GM21825 (cell line): ENCODE measurements around the gene ASCC1.
"Not testable (repeated sequence)": the region's sequence is repeated elsewhere in the genome, so short reads cannot be mapped to it uniquely, and the experiment has no call there.

Experiments used
- ATAC-seq: cut with Tn5 transposase; IDR thresholded peaks from one replicate; pipeline ENCODE4 v1.9.1; 2021; ENCODE audit warnings: mild to moderate bottlenecking, moderate library complexity; ENCODE audit not compliant: unreplicated experiment

ASCC1 gene

DNA sequence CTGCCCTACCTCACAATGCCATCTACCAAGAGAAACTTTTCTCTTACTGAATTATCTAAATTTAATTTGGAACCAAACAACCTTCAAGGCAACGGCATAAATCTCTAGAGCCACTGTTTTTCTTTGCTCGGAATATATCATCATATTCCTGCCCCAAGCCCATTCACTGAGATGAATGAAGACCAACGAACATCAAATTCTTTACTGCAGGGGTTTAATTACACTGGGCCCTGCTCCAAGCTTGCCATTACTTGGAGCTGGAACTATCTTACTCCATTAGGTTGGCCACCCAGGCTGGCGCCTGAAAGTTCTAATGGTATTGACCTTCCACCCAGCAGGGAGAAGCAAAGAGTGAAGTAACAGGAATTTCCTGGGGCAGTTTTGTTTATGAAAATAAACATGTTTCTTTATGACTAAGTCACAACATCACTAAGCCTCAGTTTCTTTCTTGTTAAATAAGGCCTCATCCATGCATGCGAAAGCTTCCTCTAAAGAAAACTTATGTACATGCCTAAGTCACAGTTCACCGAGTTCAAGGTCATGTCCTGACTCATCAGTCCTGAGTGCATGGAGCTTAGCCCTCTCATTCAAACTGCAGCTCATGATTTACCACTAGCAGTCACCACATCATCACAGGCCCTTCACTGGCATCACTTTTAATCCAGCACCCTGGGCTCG lies 42.3 kb downstream of the ASCC1 start:
- peak; percentile 51 for ATAC-seq

GRCh38 chr10:72173262-72173618 lies 42.8 kb downstream of the ASCC1 start:
- ATAC-seq = no peak

DNA sequence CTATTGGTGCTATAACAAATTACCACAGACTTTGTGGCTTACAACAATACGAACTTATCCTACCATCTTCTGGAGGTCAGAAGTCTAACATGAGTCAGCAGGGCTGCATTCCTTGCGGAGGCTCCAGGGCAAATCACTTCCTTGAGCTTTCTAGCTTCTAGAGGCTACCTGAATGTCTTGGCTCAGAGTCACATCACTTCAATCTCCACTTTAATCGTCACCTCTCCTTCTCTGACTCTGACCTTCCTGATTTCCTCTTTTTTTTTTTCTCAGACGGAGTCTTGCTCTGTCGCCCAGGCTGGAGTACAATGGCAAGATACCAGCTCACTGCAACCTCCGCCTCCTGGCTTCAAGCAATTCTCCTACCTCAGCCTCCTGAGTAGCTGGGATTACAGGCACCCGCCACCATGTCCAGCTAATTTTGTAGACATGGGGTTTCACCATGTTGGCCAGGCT lies 44.9 kb downstream of the ASCC1 start:
- ATAC-seq = no peak

GRCh38 chr10:72170733-72171132 lies 45.3 kb downstream of the ASCC1 start:
- no peak for ATAC-seq

DNA sequence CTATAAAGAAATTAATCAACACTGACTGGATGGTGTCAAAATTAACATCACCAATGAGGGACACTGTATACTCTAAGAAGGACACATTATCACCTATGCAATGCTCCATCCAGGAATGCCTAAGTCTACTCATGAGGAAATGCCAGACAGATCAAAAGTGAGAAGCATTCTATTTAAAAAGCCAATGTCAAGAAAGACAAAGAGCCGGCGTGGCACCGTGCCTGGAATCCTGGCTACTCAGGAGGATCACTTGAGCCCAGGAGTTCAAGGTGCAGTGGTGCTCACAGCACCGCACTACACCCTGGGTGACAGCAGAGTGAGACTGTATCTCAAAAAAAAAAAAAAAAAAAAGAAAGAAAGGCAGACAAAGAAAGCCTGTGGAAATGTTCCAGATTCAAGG lies 45.8 kb downstream of the ASCC1 start:
- ATAC-seq = no peak

GRCh38 chr10:72167118-72167517 lies 49.0 kb downstream of the ASCC1 start:
- no peak for ATAC-seq

- ATAC-seq = no peak
Measured at GRCh38 chr10:72164617-72165016, 51.5 kb downstream of the ASCC1 start.

- ATAC-seq = peak; percentile 52
Measured at GRCh38 chr10:72162978-72163377, 53.1 kb downstream of the ASCC1 start.

- no peak for ATAC-seq
Measured at GRCh38 chr10:72158176-72158575, 57.9 kb downstream of the ASCC1 start.

DNA sequence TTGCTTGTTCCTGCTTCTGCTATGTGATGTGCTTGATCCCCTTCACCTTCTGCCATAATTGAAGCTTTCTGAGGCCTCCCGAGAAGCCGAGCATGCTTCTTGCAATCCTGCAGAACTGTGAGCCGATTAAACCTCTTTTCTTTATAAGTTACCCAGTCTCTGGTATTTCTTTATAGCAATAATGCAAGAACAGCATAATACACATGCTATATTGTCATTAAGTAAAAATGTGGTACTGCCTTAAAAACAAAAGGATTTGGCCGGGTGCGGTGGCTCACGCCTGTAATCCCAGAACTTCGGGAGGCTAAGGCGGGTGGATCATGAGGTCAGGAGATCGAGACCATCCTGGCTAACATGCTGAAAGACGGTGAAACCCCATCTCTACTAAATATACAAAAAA lies 59.9 kb downstream of the ASCC1 start:
- no peak for ATAC-seq

GRCh38 chr10:72152286-72152685 lies 63.8 kb downstream of the ASCC1 start:
- ATAC-seq = no peak

- ATAC-seq = not testable (repeated sequence)
Measured at GRCh38 chr10:72150746-72151478, 65.2 kb downstream of the ASCC1 start.

GRCh38 chr10:72147324-72147584 lies 68.8 kb downstream of the ASCC1 start:
- ATAC-seq = not testable (repeated sequence)

DNA sequence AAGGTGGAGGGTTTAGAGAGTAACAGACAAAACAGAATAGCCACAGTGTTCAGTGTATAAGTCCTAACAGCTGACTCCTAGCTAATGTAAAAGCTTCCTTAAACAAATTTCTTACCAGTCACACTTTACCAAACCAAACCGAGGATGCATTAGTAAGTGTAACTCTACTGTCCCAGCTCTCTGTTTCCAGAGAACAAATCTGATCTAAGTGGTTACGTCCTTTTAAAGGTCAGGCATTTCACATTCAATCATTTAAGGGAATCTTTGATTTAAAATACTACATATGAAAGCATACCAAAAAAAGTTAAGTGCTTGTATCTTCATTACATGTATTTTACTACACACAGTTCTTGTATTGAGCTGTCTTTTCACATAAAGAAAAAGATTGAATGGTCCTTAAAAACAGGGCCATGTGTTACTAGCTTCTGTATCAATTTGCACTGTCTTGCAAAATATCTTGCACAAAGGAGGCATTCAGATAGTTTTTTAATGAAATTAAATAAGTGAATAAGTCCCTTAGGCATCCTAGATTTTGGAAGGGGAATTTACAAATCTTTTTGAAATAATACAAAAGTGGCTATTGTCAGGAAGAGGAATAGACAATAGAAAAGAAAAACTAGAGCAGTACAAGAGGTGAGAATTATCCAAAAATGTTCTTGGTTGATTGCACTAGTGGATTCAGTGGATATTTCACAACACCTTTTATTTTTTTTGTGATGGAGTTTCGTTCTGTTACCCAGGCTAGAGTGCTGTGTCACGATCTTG lies 69.3 kb downstream of the ASCC1 start:
- no peak for ATAC-seq

DNA sequence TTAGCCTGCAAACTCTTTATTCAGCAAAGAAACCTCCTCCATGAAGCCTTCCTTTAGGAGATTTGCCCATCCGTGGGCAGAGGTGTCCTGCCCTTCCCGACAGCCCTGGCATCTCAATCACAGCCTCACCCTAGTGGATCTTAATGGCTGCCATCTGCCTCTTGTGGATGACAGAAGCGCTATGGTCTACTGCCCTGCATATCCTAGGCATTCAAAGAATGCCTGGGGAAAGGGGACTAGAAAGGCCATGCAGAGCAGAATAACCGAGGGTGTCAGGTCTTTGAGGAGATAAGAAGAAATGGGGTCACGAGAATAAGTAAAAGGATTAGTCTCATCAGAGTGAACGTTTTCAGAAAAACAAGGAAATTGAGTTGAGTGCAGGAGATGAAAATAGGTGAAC lies 70.0 kb downstream of the ASCC1 start:
- ATAC-seq = no peak

GRCh38 chr10:72145657-72146056 lies 70.4 kb downstream of the ASCC1 start:
- no peak for ATAC-seq

- ATAC-seq = no peak
Measured at GRCh38 chr10:72140850-72141249, 75.2 kb downstream of the ASCC1 start.

- ATAC-seq = no peak
Measured at GRCh38 chr10:72140174-72140573, 75.9 kb downstream of the ASCC1 start.

DNA sequence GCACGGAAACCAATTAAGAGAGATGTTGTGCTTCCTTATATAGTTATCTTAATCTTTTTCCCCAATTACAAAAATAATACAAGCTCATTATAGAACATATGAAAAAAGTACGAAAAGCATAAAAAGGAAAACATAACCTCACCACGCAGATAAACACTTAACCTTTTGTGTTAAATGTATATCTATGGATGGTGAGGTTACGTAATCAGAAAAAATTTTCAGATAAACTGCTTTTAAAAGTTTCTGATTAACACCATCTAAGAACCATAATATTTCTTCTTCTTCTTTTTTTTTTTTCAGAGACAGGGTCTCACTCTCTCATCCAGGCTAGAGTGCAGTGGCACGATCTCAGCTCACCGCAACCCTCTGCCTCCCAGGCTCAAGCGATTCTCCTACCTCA lies 78.5 kb downstream of the ASCC1 start:
- ATAC-seq = no peak

GRCh38 chr10:72136225-72136624 lies 79.9 kb downstream of the ASCC1 start:
- not testable (repeated sequence) for ATAC-seq

- ATAC-seq = no peak
Measured at GRCh38 chr10:72134785-72135767, 81.0 kb downstream of the ASCC1 start.
